Sigmoid colon (tissue), 7 donors: Measurements from ENCODE around the gene PAH. TPM values are rescaled to one million over a fixed set of nuclear protein-coding genes. Genes with fewer than 3 reads are reported as not detected.

Experiments used
- DNase-seq: peaks from one replicate; pipeline ENCODE4 v3.0.0-alpha.2; 2019
- H3K27ac ChIP-seq, 4 donors: fragments of 200-600 bp; sonication (generic); one replicate each; pipeline ENCODE4 v1.5.1; 2016 to 2019; ENCODE audit warnings: mild to moderate bottlenecking in 1 of 4
- H3K27me3 ChIP-seq, 3 donors: fragments of 200-600 bp; sonication (generic); one replicate each; pipeline ENCODE4 v1.5.1; 2019; ENCODE audit warnings: mild to moderate bottlenecking in 1 of 3
- H3K36me3 ChIP-seq, 4 donors: fragments of 200-600 bp; sonication (generic); one replicate each; pipeline ENCODE4 v1.5.1; 2016 to 2019
- H3K4me1 ChIP-seq, 4 donors: fragments of 200-600 bp; sonication (generic); one replicate each; pipeline ENCODE4 v1.5.1; 2017 to 2019
- H3K4me3 ChIP-seq, 4 donors: fragments of 200-600 bp; sonication (generic); one replicate each; pipeline ENCODE4 v1.5.1; 2017 to 2019; ENCODE audit warnings: mild to moderate bottlenecking in 2 of 4, moderate library complexity in 1 of 4
- H3K9me3 ChIP-seq, 4 donors: fragments of 200-600 bp in 3 of 4; sonication (generic) in 3 of 4; one replicate each; pipeline versions ENCODE4 v1.5.1 to v1.6.1; 2013 to 2019
- CTCF ChIP-seq, 4 experiments: fragments of 450-650 bp in 3 of 4; fragments of 200-600 bp in 1 of 4; IDR thresholded peaks; one replicate each; pipeline ENCODE4 v1.5.1; 2016 to 2019; ENCODE audit warnings: antibody characterized with exemption in 4 of 4, mild to moderate bottlenecking in 3 of 4, moderate library complexity in 2 of 4
- EP300 ChIP-seq, 4 donors: sonication (generic); formaldehyde crosslinking; IDR thresholded peaks; one replicate each; pipeline ENCODE4 v1.6.1; 2017; ENCODE audit warnings: antibody characterized with exemption in 4 of 4
- POLR2A ChIP-seq, 2 donors: fragments of 450-650 bp; IDR thresholded peaks; one replicate each; pipeline ENCODE4 v1.6.1; 2016; ENCODE audit warnings: antibody characterized with exemption in 2 of 2, mild to moderate bottlenecking in 2 of 2, moderate library complexity in 2 of 2
- POLR2AphosphoS5 ChIP-seq, 4 donors: sonication (generic); formaldehyde crosslinking; IDR thresholded peaks; one replicate each; pipeline ENCODE4 v1.6.1; 2017; ENCODE audit warnings: antibody characterized with exemption in 4 of 4
- WGBS, 2 donors: extraction: QIAGEN DNeasy Blood & Tissue Kit; methylation state at CpG; one replicate each; pipeline ENCODE4 v1.1.7; 2013; 5-methylcytosine and 5-hydroxymethylcytosine counted together
- intact Hi-C: fragments of 100-400 bp; cut with DNase I; formaldehyde crosslinking; loops from one replicate; pipeline ENCODE4 v1.15.1; 2023
- polyA plus RNA-seq, 3 donors: library from polyadenylated mRNA; stranded (reverse); fragments of 200-250 nt; gene quantifications; one replicate each; pipeline ENCODE4 v1.2.3, GENCODE V29; 2013
- total RNA-seq, 4 donors: library from RNA; depleted of rRNA; stranded (reverse); fragments of >200 nt; gene quantifications; one replicate each; pipeline ENCODE4 v1.1.0, GENCODE V29; 2016
- donor health status: healthy with polysubstance abuse.
- donor health status: Bipolar disorder and iron deficiency.
- donor health status: healthy.

PAH gene
- total and polyA plus RNA-seq, 7 donors = 0.19 to 1.1 (median 0.46) TPM; not detected in 3

DNA sequence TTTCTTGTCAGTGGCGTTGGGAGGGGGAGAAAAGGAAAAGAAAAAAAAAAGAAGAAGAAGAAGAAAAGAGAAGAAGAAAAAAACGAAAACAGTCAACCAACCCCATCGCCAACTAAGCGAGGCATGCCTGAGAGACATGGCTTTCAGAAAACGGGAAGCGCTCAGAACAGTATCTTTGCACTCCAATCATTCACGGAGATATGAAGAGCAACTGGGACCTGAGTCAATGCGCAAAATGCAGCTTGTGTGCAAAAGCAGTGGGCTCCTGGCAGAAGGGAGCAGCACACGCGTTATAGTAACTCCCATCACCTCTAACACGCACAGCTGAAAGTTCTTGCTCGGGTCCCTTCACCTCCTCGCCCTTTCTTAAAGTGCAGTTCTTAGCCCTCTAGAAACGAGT, 42.3 kb upstream of the PAH start:
- H3K9me3 ChIP-seq = peaks cover 0 to 4% (median 2%) of the 10 kb centered on the region in 4 donors
- H3K27me3 ChIP-seq = peaks cover 48 to 97% (median 83%) of the 10 kb centered on the region in 3 donors
- H3K36me3 ChIP-seq = no peaks in the 10 kb centered on the region
- H3K27ac ChIP-seq = no peak overlapping the region
- TF ChIP-seq EP300 (IDR thresholded peaks at IDR 0.05) (no peak), POLR2AphosphoS5 (IDR thresholded peaks at IDR 0.05) (no peak), CTCF (IDR thresholded peaks at IDR 0.05) (no peak), POLR2A (IDR thresholded peaks at IDR 0.05) (no peak)
- 9 to 15% methylated on average over 14 of the region's 14 CpGs for WGBS, 2 donors
- intact Hi-C loops = no loop called here
- DNase-seq = no peak
- peaks cover 0 to 35% (median 34%) of the 10 kb centered on the region in 4 donors for H3K4me1 ChIP-seq
- no peak overlapping the region for H3K4me3 ChIP-seq

DNA sequence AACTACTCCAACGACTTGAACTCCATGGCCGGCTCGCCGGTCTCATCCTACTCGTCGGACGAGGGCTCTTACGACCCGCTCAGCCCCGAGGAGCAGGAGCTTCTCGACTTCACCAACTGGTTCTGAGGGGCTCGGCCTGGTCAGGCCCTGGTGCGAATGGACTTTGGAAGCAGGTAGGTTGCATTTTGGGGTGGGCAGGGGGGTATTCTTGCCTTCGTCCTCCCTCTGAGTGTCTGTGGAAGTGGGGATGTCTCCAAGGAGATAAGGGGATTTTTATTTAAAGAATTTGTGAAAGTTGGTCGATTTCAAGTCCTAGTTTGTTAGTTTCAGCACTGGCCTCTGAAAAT, 41.8 kb upstream of the PAH start:
- Histone ChIP-seq H3K27ac (no peak overlapping the region), H3K4me3 (peak overlapping the region in 2 of 4 donors; percentile 48 to 49), H3K27me3 (peaks cover 42 to 97% (median 84%) of the 10 kb centered on the region in 3 donors), H3K4me1 (peaks cover 0 to 35% (median 34%) of the 10 kb centered on the region in 4 donors), H3K9me3 (peaks cover 0 to 2% (median under 1%) of the 10 kb centered on the region in 4 donors), H3K36me3 (no peaks in the 10 kb centered on the region)
- WGBS, 2 donors = 4 to 13% methylated on average over 15 of the region's 15 CpGs
- intact Hi-C loops = no loop called here
- no peak for DNase-seq
- no peak for TF ChIP-seq POLR2A (IDR thresholded peaks at IDR 0.05)
- TF ChIP-seq EP300 (IDR thresholded peaks at IDR 0.05) = no peak
- TF ChIP-seq CTCF (IDR thresholded peaks at IDR 0.05) = no peak
- no peak for TF ChIP-seq POLR2AphosphoS5 (IDR thresholded peaks at IDR 0.05)

GRCh38 chr12:102958073-102958829, 41.2 kb upstream of the PAH start:
- DNase-seq = no peak
- TF ChIP-seq POLR2A (IDR thresholded peaks at IDR 0.05) (no peak), CTCF (IDR thresholded peaks at IDR 0.05) (no peak), EP300 (IDR thresholded peaks at IDR 0.05) (no peak), POLR2AphosphoS5 (IDR thresholded peaks at IDR 0.05) (no peak)
- Histone ChIP-seq H3K27me3 (peaks cover 36 to 97% (median 79%) of the 10 kb centered on the region in 3 donors), H3K36me3 (no peaks in the 10 kb centered on the region), H3K4me3 (peak overlapping the region; percentile 10 to 49 (median 45)), H3K27ac (no peak overlapping the region), H3K9me3 (no peaks in the 10 kb centered on the region), H3K4me1 (peaks cover 0 to 35% (median 34%) of the 10 kb centered on the region in 4 donors)
- WGBS, 2 donors = 2 to 4% methylated on average over 83 of the region's 83 CpGs
- intact Hi-C loops = no loop called here

GRCh38 chr12:102957339-102958050, 40.5 kb upstream of the PAH start, which contains the start of gene ASCL1:
TSS of gene ASCL1 (plus strand) at chr12:102957674. CDS start at chr12:102958245, 571 bp downstream.
- whole genome bisulfite sequencing, 2 donors = 1 to 2% methylated on average over 52 of the region's 52 CpGs

More at GRCh38 chr12:102957339-102958050, 40.5 kb upstream of the PAH start, which contains the start of gene ASCL1:
- H3K9me3 ChIP-seq = no peaks in the 10 kb centered on the region
- TF ChIP-seq POLR2AphosphoS5 (IDR thresholded peaks at IDR 0.05) = no peak
- no peak for TF ChIP-seq CTCF (IDR thresholded peaks at IDR 0.05)
- TF ChIP-seq POLR2A (IDR thresholded peaks at IDR 0.05) = no peak
- TF ChIP-seq EP300 (IDR thresholded peaks at IDR 0.05) = no peak
- peak within 1 kb of the TSS; percentile 10 to 49 (median 45) for H3K4me3 ChIP-seq
- no peaks in the 10 kb centered on the region for H3K36me3 ChIP-seq
- intact Hi-C loops = no loop called here
- DNase-seq = no peak
- H3K4me1 ChIP-seq = peaks cover 0 to 35% (median 34%) of the 10 kb centered on the region in 4 donors
- H3K27me3 ChIP-seq = peaks cover 29 to 97% (median 71%) of the 10 kb centered on the region in 3 donors
- H3K27ac ChIP-seq = no peak within 1 kb of the TSS
